Anterior cingulate cortex (tissue), 58 donors: ENCODE measurements around the gene TRAPPC6A.

Experiments
- DNase-seq, 58 donors: peaks; one replicate each; lab custom pipeline; 2025; lab: John Stamatoyannopoulos, UW

The TRAPPC6A gene

GRCh38 chr19:45151320-45151719 is 26.7 kb downstream of the TRAPPC6A start:
- DNase-seq = no peak

GRCh38 chr19:45150751-45151281 is 27.2 kb downstream of the TRAPPC6A start:
- peak in 1 of 58 donors; percentile 24 for DNase-seq

GRCh38 chr19:45150180-45150579 is 27.9 kb downstream of the TRAPPC6A start:
- no peak for DNase-seq

GRCh38 chr19:45149129-45149528 is 28.9 kb downstream of the TRAPPC6A start:
- no peak for DNase-seq

- no peak for DNase-seq
Measured at GRCh38 chr19:45147835-45148676, 30.0 kb downstream of the TRAPPC6A start.

- DNase-seq = no peak
Measured at GRCh38 chr19:45146741-45147205, 31.3 kb downstream of the TRAPPC6A start.

- DNase-seq = peak in 1 of 58 donors; percentile 6
Measured at GRCh38 chr19:45146251-45146650, 31.8 kb downstream of the TRAPPC6A start.

- no peak for DNase-seq
Measured at GRCh38 chr19:45145270-45146189, 32.5 kb downstream of the TRAPPC6A start.

- no peak for DNase-seq
Measured at GRCh38 chr19:45144431-45145269, 33.4 kb downstream of the TRAPPC6A start.

GRCh38 chr19:45142726-45143110 is 35.3 kb downstream of the TRAPPC6A start:
- peak in 6 of 58 donors; percentile 11 to 51 (median 15) for DNase-seq

- DNase-seq = no peak
Measured at GRCh38 chr19:45142016-45142725, 35.9 kb downstream of the TRAPPC6A start.

GRCh38 chr19:45141203-45141900 is 36.7 kb downstream of the TRAPPC6A start:
- peak in 3 of 58 donors; percentile 19 to 47 (median 21) for DNase-seq

- no peak for DNase-seq
Measured at GRCh38 chr19:45140533-45140932, 37.5 kb downstream of the TRAPPC6A start.

GRCh38 chr19:45140144-45140503 is 37.9 kb downstream of the TRAPPC6A start:
- no peak for DNase-seq

- DNase-seq = no peak
Measured at GRCh38 chr19:45139286-45140143, 38.5 kb downstream of the TRAPPC6A start.

GRCh38 chr19:45138303-45138751 is 39.7 kb downstream of the TRAPPC6A start:
- no peak for DNase-seq

GRCh38 chr19:45137179-45137761 is 40.8 kb downstream of the TRAPPC6A start:
- DNase-seq = peak in 31 of 58 donors; percentile 6 to 40 (median 25)
